NT2/D1 (cell line): ENCODE data around the gene COX7A1.

Source experiments
- YY1 ChIP-seq: IDR thresholded peaks from 2 replicates; pipeline ENCODE4 v1.6.1; 2011; ENCODE audit not compliant: insufficient read length, insufficient read depth
- ZNF274 ChIP-seq: IDR thresholded peaks from 2 replicates; pipeline ENCODE4 v1.6.1; 2011; ENCODE audit warnings: mild to moderate bottlenecking, low read depth, low read length

- TF ChIP-seq YY1, result no peak
- TF ChIP-seq ZNF274, result no peak
Observed at GRCh38 chr19:36141039-36141927, 11.0 kb downstream of the COX7A1 start.
